Uterus (tissue), 2 donors: ENCODE measurements around the gene MST1R.

ENCODE experiments used
- CTCF ChIP-seq, 4 experiments: fragments of 200-600 bp in 2 of 4; fragments of 450-650 bp in 2 of 4; sonication (generic) in 2 of 4; IDR thresholded peaks; one replicate each; pipeline ENCODE4 v1.5.1; 2016 to 2019; ENCODE audit warnings: antibody characterized with exemption in 4 of 4, mild to moderate bottlenecking in 2 of 4, moderate library complexity in 1 of 4
- POLR2A ChIP-seq, 2 donors: fragments of 450-650 bp; IDR thresholded peaks; one replicate each; pipeline ENCODE4 v1.6.1; 2016; ENCODE audit warnings: antibody characterized with exemption in 2 of 2, mild to moderate bottlenecking in 1 of 2, moderate library complexity in 1 of 2

GRCh38 chr3:49841126-49841696 lies 62.5 kb downstream of the MST1R start:
- no peak for TF ChIP-seq POLR2A (IDR thresholded peaks at IDR 0.05)
- no peak for TF ChIP-seq CTCF (IDR thresholded peaks at IDR 0.05)
